Stromal cell of bone marrow (primary cell): ENCODE data around the gene SNHG17.
"Not testable (repeated sequence)": the region's sequence is repeated elsewhere in the genome, so short reads cannot be mapped to it uniquely, and the experiment has no call there.

ENCODE experiments used
- DNase-seq: peaks from one replicate; pipeline ENCODE4 v3.0.0-alpha.2; 2012; ENCODE audit warnings: low read depth

The SNHG17 gene

DNA sequence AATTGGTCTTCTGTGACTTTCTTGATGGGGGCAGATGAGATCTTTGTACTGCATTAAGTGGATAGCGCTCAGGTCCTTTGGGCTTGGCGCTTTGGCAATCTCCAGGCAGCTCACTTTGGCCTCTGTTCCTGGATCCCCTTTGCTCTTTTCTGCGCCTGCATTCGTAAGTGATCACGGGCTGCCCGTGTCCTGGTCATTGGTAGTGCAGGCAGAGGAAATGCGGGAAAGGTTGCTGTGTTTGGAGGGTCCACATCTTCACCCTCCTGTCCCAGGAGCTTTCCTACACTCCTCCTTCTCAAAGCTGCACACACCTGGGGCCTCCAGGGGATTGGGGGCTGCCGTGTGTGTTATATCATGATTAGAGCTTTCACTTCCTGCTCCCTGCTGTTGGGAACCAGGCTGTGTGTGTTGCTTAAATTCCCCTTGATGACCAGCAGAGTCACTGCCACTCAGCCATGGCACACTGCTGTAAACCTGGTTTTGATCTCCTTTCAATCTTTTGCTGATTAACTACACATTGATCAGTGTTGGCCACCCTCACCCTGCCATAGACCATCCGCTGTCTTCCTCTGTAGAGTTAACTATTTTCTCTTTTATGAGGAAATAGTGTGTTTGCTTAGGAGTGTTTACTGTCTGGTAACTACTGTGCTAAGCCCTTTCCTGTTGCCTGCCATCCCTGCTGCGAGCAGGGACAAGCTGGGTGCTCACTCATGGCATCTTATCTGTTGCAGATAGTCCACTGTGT is 13.0 kb upstream of the SNHG17 start:
- no peak for DNase-seq

- no peak for DNase-seq
Measured at GRCh38 chr20:38447251-38447661, 12.1 kb upstream of the SNHG17 start.

DNA sequence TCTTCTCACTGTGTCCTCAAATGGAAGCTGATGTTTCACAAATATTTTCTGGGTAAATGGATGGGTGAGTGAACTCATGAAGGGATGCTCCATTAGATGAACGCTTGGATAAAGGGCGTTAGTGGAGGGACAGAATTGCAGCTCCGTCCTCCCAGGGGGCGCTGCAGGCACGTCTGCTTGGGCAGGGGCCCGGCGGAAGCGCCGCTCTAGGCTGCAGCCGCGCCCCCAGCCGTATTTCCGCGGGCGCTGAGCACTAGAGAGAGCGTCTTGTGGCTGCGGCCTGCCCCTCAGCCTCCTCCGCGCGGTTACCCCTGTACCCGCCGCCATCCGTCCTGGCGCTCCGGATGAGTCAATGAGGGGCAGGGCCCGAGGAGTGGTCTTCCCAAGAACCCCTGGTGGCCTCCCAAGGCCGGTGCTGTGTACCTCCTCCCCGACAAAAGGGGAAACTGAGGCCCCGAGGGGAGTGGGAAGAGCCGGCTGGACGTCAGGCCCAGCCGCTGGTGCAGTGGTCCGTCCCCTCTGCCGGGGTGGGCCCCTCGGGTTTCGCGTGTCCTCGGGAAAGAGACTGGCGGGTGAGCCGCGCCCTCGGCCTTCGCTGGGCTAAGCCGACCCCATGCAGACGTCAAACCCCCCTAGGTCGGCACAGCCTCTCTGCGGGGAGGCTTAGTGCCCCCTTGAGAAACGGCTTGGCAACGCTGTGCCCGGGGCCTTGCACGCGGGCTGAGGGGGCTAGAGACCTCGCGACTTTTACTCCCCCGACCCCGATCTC is 11.5 kb upstream of the SNHG17 start:
- peak; percentile 80 for DNase-seq

DNA sequence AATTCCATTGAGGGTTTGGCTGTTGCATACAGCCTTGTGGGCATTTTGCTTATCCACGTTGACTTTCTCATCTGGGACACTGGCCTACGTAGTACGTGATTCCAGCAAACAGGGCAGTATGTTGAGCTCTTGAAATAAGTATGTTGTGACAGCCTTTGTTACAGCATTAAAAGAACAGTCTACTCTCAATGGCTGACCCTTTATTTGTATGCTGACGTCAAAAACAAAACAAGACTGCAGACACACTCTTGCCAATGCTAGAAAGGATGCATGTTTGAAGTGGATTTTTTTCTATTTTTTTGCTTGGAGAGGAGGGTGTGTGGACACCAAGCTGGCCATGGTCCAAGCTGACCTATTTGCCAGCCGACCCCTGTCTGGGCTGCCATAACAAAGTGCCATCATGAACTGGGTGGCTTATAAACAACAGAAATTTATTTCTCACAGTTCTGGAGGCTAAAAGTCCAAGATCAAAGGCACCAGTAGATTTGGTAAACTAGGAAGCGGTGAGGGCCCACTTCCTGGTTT is 10.8 kb upstream of the SNHG17 start:
- DNase-seq: no peak

DNA sequence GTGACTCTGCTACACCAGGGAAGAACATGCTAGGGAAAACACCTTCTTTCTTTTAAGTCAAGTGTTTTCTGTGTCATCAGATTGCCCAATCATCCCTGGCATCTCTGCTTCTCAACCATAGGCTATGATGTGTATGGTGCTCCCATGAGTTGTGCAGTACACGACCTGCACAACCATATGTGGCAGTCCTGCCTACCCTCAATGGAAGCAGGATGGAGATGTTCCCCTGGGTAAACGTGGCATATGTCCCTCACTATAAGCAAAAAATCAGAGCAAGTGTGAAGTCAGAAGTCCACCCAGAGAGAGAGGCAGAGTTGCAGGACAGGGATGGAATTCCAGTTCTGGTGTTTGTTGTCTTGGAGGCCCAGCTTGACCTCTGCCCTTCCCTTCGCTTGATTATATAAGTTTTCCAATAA is 10.3 kb upstream of the SNHG17 start:
- no peak for DNase-seq

- DNase-seq: no peak
Measured at GRCh38 chr20:38441916-38442315, 6.8 kb upstream of the SNHG17 start.

GRCh38 chr20:38441110-38441509 is 6.0 kb upstream of the SNHG17 start:
- not testable (repeated sequence) for DNase-seq

DNA sequence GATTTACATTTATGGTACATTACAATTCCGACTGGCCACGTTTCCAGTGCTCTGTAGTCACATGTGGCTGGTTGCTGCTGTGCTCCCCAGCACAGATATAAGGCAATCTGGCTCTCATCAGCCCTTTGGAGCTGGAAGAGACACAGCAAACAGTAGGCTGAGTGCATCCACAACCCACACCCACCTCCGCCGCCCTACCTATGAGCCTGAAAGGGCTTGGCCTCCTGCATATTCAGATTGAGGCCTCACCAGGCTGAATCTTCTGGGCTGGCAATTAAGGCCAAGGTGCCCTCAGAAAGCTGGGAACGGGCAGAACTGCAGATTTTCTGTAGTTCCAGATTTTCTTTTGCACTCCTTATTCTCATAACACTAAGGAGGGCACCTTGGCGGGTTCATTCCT is 2.7 kb upstream of the SNHG17 start:
- DNase-seq: no peak

DNA sequence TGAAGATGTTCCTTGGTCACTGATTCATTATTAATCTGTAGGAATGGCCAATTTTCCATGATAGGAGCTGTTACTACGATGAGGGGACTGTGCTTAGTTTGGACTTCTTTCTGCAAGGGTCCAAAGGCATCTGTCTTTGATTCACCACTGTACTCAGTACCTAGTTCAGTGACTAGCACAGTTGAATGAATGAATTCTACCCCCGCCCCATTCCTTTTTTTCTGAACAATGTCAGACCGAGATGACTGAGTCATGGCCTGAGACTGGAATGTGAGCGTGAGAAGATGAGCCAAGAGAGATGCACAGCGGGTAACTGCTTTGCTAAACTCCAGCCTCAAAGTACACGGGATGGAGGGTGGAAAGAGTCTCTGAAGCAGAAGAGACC is 419 bp upstream of the SNHG17 start:
- no peak for DNase-seq

DNA sequence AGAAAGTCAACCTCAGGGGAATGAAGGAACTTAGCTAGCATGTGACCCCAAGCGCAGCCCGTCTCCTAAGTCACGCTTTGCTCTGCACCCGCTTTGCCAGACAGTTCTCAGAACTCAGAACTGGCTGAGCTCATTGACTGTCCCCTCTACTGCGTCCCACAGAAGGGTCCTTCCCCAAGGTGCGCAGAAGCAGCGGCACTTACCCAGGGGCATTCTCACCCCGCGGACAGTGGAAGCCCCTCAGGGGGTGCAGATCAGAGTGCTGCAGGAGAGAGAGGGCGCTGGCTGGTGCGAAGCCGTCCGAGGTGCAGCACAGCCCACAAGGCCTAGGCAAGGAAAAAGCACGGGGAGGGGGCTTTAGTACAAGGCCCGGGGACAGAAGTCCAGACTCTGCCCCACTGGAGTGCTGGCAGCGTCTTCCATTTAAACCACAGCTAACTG is 807 bp downstream of the SNHG17 start:
- DNase-seq: no peak

- DNase-seq: no peak
Measured at GRCh38 chr20:38433304-38433972, 1.7 kb downstream of the SNHG17 start.

GRCh38 chr20:38432870-38433269 is 2.3 kb downstream of the SNHG17 start:
- not testable (repeated sequence) for DNase-seq

DNA sequence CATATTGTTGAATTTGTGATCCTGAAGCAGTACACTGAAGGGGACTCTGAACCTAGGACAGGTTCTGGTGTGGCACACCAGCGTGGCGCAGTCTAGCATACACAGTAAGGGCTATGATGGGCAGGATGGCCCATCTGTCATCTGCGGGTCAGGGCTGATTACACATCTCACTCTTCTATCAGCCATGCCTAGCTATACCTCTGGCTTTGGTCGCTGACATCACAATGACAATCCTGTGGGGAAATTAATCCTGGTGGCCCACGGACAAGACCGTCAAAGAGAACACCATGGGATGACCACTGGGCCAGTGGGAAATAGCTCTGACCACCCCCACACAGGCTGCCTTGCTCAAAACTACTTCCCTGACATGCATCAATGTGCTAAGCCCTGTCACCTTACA is 2.8 kb downstream of the SNHG17 start:
- DNase-seq: no peak

- no peak for DNase-seq
Measured at GRCh38 chr20:38430679-38431325, 4.3 kb downstream of the SNHG17 start.

DNA sequence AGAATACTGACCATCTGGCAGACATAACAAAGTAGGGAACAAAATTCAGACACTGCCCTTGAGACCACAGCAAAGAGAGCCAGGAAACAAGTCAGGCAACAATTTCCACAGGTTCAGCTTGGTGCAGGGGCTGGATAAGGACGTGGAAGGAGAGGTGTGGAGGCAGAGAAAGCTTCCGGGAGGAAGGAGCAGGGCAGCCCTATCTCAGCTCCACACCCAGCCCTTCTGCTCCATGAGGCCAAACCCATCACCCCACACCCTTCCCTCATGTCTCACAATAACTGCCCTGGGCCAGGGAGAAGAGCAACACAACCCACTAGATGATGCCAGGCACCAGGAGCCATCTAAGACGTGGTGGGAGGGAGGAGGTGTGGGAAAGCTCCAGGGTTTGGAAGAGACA is 5.8 kb downstream of the SNHG17 start:
- DNase-seq: no peak

- no peak for DNase-seq
Measured at GRCh38 chr20:38428800-38429199, 6.3 kb downstream of the SNHG17 start.

- DNase-seq: no peak
Measured at GRCh38 chr20:38427655-38428023, 7.5 kb downstream of the SNHG17 start.

GRCh38 chr20:38426006-38426897 is 8.9 kb downstream of the SNHG17 start:
- peak; percentile 92 for DNase-seq

GRCh38 chr20:38424401-38424800 is 10.7 kb downstream of the SNHG17 start:
- no peak for DNase-seq

GRCh38 chr20:38423541-38423940 is 11.6 kb downstream of the SNHG17 start:
- no peak for DNase-seq

DNA sequence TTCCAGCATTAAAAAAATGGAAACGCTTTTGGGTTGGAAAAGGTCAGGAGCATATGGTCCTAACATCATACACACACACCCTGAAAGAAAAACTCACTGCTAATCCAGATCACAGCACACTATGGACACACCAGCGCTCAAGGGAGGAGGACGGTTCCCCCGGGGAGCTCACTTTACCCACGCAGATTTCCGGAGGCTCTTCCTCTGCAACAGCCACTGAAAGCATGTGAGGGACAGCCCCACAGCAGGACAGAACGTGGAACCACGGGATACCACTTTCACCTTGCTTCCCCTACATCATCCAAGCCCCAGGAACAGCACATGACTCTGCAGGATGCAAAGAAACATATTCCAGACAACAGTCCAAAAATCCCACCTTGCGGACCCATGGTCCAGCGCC is 13.2 kb downstream of the SNHG17 start:
- DNase-seq: no peak
